ENCODE measurements around the gene CRAT.
"Not testable (repeated sequence)": the region's sequence is repeated elsewhere in the genome, so short reads cannot be mapped to it uniquely, and the experiment has no call there.

The CRAT gene

GRCh38 chr9:129138144-129138462, 27.5 kb upstream of the CRAT start:
- DNase-seq, result no peak

GRCh38 chr9:129137292-129138143, 26.9 kb upstream of the CRAT start:
- DNase-seq, result no peak

GRCh38 chr9:129136446-129137035, 25.9 kb upstream of the CRAT start:
- no peak for DNase-seq

GRCh38 chr9:129135476-129135875, 24.9 kb upstream of the CRAT start:
- no peak for DNase-seq

GRCh38 chr9:129133082-129133481, 22.5 kb upstream of the CRAT start:
- DNase-seq, result no peak

GRCh38 chr9:129131300-129132145, 20.9 kb upstream of the CRAT start:
- peak; percentile 47 to 72 (median 49) for DNase-seq

- DNase-seq, result no peak
These were observed 20.2 kb upstream of the CRAT start for GRCh38 chr9:129130791-129131190.

GRCh38 chr9:129130271-129130670, 19.7 kb upstream of the CRAT start:
- not testable (repeated sequence) for DNase-seq

GRCh38 chr9:129128689-129129088, 18.1 kb upstream of the CRAT start:
- DNase-seq, result no peak

- DNase-seq, result peak in 1 of 3 experiments; percentile 47
These were observed 16.4 kb upstream of the CRAT start for GRCh38 chr9:129126749-129127618.

- DNase-seq, result no peak
These were observed 14.9 kb upstream of the CRAT start for GRCh38 chr9:129125478-129125877.

GRCh38 chr9:129124506-129125069, 14.0 kb upstream of the CRAT start:
- no peak for DNase-seq

- not testable (repeated sequence) for DNase-seq
These were observed 12.4 kb upstream of the CRAT start for GRCh38 chr9:129122976-129123375.

GRCh38 chr9:129122133-129122532, 11.5 kb upstream of the CRAT start:
- no peak for DNase-seq

GRCh38 chr9:129121483-129121882, 10.9 kb upstream of the CRAT start:
- no peak for DNase-seq

- DNase-seq, result no peak
These were observed 8.2 kb upstream of the CRAT start for GRCh38 chr9:129118799-129119198.

GRCh38 chr9:129113645-129114304, 3.2 kb upstream of the CRAT start:
- DNase-seq, result no peak

- DNase-seq, result not testable (repeated sequence)
These were observed 1.9 kb upstream of the CRAT start for GRCh38 chr9:129112526-129112925.

- peak; percentile 13 to 77 (median 75) for DNase-seq
These were observed 1.0 kb upstream of the CRAT start for GRCh38 chr9:129111528-129112151.

GRCh38 chr9:129109952-129110739, 447 bp downstream of the CRAT start:
- DNase-seq, result peak in 1 of 3 experiments; percentile 60
